Sigmoid colon (tissue), 4 donors: ENCODE data around the gene STARD9.

Experiments
- CTCF ChIP-seq, 4 experiments: fragments of 450-650 bp in 3 of 4; fragments of 200-600 bp in 1 of 4; IDR thresholded peaks; one replicate each; pipeline ENCODE4 v1.5.1; 2016 to 2019; ENCODE audit warnings: antibody characterized with exemption in 4 of 4, mild to moderate bottlenecking in 3 of 4, moderate library complexity in 2 of 4
- EP300 ChIP-seq, 4 donors: sonication (generic); formaldehyde crosslinking; IDR thresholded peaks; one replicate each; pipeline ENCODE4 v1.6.1; 2017; ENCODE audit warnings: antibody characterized with exemption in 4 of 4
- POLR2A ChIP-seq, 2 donors: fragments of 450-650 bp; IDR thresholded peaks; one replicate each; pipeline ENCODE4 v1.6.1; 2016; ENCODE audit warnings: antibody characterized with exemption in 2 of 2, mild to moderate bottlenecking in 2 of 2, moderate library complexity in 2 of 2
- POLR2AphosphoS5 ChIP-seq, 4 donors: sonication (generic); formaldehyde crosslinking; IDR thresholded peaks; one replicate each; pipeline ENCODE4 v1.6.1; 2017; ENCODE audit warnings: antibody characterized with exemption in 4 of 4

- TF ChIP-seq CTCF (IDR thresholded peaks at IDR 0.05) = no peak
- no peak for TF ChIP-seq EP300 (IDR thresholded peaks at IDR 0.05)
- no peak for TF ChIP-seq POLR2A (IDR thresholded peaks at IDR 0.05)
- no peak for TF ChIP-seq POLR2AphosphoS5 (IDR thresholded peaks at IDR 0.05)
Measured at GRCh38 chr15:42686281-42686680, 110.9 kb downstream of the STARD9 start.
